NT2/D1 (cell line): ENCODE results near the gene MAP1LC3B2.

Experiments
- SUZ12 ChIP-seq: IDR thresholded peaks from 2 replicates; pipeline ENCODE4 v1.6.1; 2011; ENCODE audit not compliant: insufficient read length, insufficient read depth; ENCODE audit errors: extremely low read depth
- YY1 ChIP-seq: IDR thresholded peaks from 2 replicates; pipeline ENCODE4 v1.6.1; 2011; ENCODE audit not compliant: insufficient read length, insufficient read depth
- ZNF274 ChIP-seq: IDR thresholded peaks from 2 replicates; pipeline ENCODE4 v1.6.1; 2011; ENCODE audit warnings: mild to moderate bottlenecking, low read depth, low read length

DNA sequence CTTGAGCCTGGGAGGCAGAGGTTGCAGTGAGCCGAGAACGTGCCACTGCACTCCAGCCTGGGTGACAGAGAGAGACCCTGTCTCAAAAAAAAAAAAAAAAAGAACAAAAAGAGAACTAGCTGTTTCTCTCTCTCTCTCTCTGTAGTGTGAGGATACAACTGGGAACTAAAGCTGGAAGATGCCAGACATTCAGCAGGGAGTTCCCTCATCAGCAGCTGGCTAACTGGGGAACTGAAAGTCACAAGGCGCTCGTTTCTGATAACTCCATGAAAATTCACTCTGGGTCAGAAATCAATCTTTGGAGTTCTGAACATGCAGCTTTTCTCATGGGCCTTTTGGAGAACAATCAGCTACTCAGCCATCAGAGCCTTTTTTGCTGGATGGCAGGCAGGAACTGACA lies 43.5 kb upstream of the MAP1LC3B2 start:
- TF ChIP-seq ZNF274 (no peak), YY1 (no peak), SUZ12 (no peak)
